NCI-H748 (cell line): ENCODE results near the gene GALNT11.
A peak's percentile ranks its signal among the peaks of the same experiment; 100 is the strongest.
"Not testable (repeated sequence)": the region's sequence is repeated elsewhere in the genome, so short reads cannot be mapped to it uniquely, and the experiment has no call there.

ENCODE experiments used
- DNase-seq: peaks from one replicate; lab custom pipeline; 2025; ENCODE audit not compliant: unreplicated experiment; lab: John Stamatoyannopoulos, UW

Gene GALNT11

GRCh38 chr7:152025077-152025936 is at the start of gene GALNT11:
Gene GALNT11 (plus strand): TSS chr7:152025674. CDS start chr7:152094228, 68,554 bp downstream.
- peak; percentile 85 for DNase-seq

GRCh38 chr7:151978616-151979015 is 46.9 kb upstream of the GALNT11 start:
- DNase-seq = no peak

GRCh38 chr7:151981223-151981622 is 44.3 kb upstream of the GALNT11 start:
- DNase-seq = no peak

GRCh38 chr7:151982806-151983205 is 42.7 kb upstream of the GALNT11 start:
- DNase-seq = no peak

- no peak for DNase-seq
Observed at GRCh38 chr7:151984612-151985011, 40.9 kb upstream of the GALNT11 start.

GRCh38 chr7:151987748-151988529 is 37.5 kb upstream of the GALNT11 start:
- no peak for DNase-seq

GRCh38 chr7:151992375-151992774 is 33.1 kb upstream of the GALNT11 start:
- DNase-seq = peak; percentile 70

GRCh38 chr7:151993977-151994676 is 31.3 kb upstream of the GALNT11 start:
- no peak for DNase-seq

GRCh38 chr7:151999424-152000090 is 25.9 kb upstream of the GALNT11 start:
- DNase-seq = no peak

- DNase-seq = no peak
Observed at GRCh38 chr7:152000191-152000590, 25.3 kb upstream of the GALNT11 start.

GRCh38 chr7:152006336-152006735 is 19.1 kb upstream of the GALNT11 start:
- DNase-seq = no peak

- no peak for DNase-seq
Observed at GRCh38 chr7:152011860-152012259, 13.6 kb upstream of the GALNT11 start.

- no peak for DNase-seq
Observed at GRCh38 chr7:152013230-152013629, 12.2 kb upstream of the GALNT11 start.

- DNase-seq = no peak
Observed at GRCh38 chr7:152013974-152014373, 11.5 kb upstream of the GALNT11 start.

- DNase-seq = peak; percentile 13
Observed at GRCh38 chr7:152014722-152015121, 10.8 kb upstream of the GALNT11 start.

GRCh38 chr7:152015600-152015999 is 9.9 kb upstream of the GALNT11 start:
- no peak for DNase-seq

- no peak for DNase-seq
Observed at GRCh38 chr7:152016947-152017346, 8.5 kb upstream of the GALNT11 start.

- DNase-seq = not testable (repeated sequence)
Observed at GRCh38 chr7:152017683-152018082, 7.8 kb upstream of the GALNT11 start.

GRCh38 chr7:152021740-152022139 is 3.7 kb upstream of the GALNT11 start:
- DNase-seq = not testable (repeated sequence)

GRCh38 chr7:152025937-152026890 is 740 bp downstream of the GALNT11 start:
- no peak for DNase-seq
